GM21786 (cell line): ENCODE measurements around the gene EDIL3.
"Not testable (repeated sequence)": the region's sequence is repeated elsewhere in the genome, so short reads cannot be mapped to it uniquely, and the experiment has no call there.

Experiments
- ATAC-seq: cut with Tn5 transposase; IDR thresholded peaks from one replicate; pipeline ENCODE4 v1.9.1; 2021; ENCODE audit not compliant: unreplicated experiment

The EDIL3 gene

DNA sequence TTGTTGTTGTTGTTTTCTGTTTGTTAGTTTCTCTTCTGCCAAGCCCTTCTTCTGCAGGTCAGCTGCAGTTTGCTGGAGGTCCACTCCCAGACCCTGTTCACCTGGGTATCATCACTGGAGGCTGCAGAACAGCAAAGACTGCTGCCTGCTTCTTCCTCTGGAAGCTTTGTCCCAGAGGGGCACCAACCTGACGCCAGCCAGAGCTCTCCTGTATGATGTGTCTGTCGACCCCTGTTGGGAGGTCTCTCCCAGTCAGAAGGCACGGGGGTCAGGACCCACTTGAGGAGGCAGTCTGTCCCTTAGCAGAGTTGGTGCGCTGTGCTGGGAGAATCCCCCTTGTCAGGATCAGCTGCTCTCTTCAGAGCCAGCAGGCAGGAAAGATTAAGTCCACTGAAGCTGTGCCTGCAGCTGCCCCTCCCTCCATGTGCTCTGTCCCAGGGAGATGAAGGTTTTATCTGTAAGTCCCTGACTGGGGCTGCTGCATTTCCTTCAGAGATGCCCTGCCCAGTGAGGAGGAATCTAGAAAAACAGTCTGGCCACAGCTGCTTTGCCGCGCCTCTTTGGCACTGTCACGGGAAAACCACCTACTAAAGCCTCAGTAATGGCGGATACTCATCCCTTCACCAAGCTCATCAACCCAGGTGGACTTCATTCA lies 299.2 kb downstream of the EDIL3 start:
- no peak for ATAC-seq

DNA sequence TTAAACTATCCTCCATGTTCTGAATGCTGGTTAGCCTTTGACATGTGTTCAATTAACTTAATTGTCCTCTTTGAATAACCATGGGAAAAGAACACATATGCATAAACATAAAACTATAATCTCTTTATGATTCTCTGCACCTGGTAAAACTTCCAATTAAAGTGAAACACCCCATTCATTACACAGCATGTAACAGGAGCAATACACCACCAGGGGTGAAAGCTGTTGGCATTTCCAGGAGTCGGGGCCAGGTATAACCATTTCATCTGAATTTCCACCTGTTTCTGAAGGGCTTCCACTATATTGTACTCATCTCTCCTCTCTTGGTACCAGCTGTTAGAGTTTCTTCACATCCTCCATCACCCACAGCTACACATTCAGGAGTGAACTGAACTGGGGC lies 303.8 kb downstream of the EDIL3 start:
- ATAC-seq, result no peak

- no peak for ATAC-seq
These were observed 312.3 kb downstream of the EDIL3 start for GRCh38 chr5:84072339-84072738.

GRCh38 chr5:84069608-84070179 lies 315.0 kb downstream of the EDIL3 start:
- no peak for ATAC-seq

- no peak for ATAC-seq
These were observed 321.6 kb downstream of the EDIL3 start for GRCh38 chr5:84063041-84063440.

DNA sequence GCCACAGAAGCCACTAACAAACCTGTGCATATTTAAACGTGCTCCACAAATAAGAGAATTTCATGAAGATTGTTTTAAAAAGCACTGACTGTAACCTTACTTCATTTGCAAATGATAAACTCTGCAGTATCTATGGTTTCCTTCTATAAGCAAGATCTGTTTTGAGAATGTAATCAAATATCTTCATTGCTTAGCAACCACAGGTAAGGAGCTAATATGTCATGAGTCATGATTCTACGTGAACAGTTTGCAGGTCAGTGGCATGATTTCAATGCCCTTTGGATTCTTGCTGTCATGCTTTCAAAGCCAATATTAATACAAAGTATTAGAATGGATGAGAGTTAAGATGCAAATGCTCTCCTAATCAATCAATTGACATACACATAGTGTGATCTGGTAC lies 325.0 kb downstream of the EDIL3 start:
- no peak for ATAC-seq

- no peak for ATAC-seq
These were observed 326.1 kb downstream of the EDIL3 start for GRCh38 chr5:84058561-84058960.

GRCh38 chr5:84057211-84057610 lies 327.5 kb downstream of the EDIL3 start:
- no peak for ATAC-seq

DNA sequence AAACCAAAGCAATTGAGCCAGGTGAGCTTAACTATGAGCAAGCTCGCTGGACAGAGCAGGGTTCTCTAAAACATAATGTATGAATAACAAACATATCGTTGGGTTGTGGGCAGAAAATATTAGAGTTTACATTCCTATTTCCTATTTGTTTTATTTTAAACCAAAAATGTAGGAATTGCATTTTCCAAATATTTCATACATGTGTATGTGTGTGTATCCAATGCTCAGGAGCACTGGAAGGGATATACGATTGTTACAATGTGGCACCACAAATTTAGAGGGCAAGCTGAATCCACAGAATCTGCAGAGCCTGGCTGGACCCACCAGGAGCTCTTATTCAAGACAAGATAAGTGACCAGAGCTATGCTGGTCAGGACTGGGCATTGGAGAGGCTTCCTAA lies 338.7 kb downstream of the EDIL3 start:
- ATAC-seq, result no peak

DNA sequence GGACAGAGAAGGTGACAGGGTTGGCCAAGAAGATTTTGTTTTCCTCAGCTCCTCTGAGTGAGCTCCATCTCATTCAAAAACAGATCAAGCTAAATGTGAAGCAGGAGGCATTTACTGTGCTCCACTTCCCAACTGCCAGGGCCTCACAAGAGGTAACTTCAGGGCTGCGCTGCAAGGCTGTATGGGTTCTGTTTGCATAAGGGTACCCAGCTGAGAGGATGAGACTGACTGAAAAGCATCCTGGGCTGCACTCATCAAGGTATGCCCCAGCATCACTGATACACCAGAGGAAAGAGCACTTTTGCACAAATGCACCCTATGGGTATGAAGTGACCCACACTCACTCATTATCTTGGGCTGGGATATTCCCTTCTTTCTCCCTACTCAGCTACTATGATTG lies 347.8 kb downstream of the EDIL3 start:
- ATAC-seq, result no peak

- ATAC-seq, result no peak
These were observed 352.4 kb downstream of the EDIL3 start for GRCh38 chr5:84032324-84032723.

GRCh38 chr5:84028093-84028492 lies 356.6 kb downstream of the EDIL3 start:
- ATAC-seq, result no peak

GRCh38 chr5:84018521-84018920 lies 366.2 kb downstream of the EDIL3 start:
- not testable (repeated sequence) for ATAC-seq

GRCh38 chr5:84017523-84018172 lies 367.0 kb downstream of the EDIL3 start:
- ATAC-seq, result no peak

DNA sequence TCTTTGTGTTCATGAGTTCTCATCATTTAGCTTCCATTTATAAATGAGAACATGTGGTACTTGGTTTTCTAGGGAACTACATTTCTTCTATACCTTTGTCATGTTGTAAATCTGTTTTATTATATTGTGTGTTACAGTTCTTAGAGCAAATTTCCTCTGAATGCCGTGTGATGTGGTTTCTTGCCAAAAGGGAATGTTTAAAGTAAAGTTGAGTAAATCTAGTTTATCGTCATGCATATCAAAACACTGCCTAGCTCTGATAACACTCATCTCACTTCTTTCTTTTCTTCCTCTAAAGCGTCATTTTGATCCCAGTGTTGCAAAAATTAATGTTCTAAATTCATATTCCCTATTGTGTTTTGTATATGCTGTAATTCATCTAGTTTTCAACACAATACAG lies 368.6 kb downstream of the EDIL3 start:
- no peak for ATAC-seq

- ATAC-seq, result no peak
These were observed 369.7 kb downstream of the EDIL3 start for GRCh38 chr5:84014966-84015365.

DNA sequence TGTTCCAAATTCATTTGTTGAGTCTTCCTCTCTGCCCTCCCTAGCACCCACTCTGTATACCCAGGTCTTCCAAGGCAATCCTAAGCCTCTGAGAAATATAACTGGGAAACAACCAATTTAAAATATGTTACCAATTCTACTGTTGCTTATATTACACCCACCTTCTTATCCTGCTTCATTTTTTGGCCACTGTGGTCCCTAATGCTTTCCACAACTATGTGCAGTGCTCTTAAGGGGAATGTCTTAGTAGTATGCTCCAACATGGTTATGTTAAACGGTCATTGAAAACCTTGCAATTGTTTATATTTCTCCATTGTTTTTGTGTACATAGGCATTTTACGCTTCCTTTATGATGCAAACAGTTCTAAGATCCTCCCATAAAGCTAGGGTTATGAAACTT lies 390.9 kb downstream of the EDIL3 start:
- ATAC-seq, result no peak

GRCh38 chr5:83991566-83992224 lies 393.0 kb downstream of the EDIL3 start:
- no peak for ATAC-seq

- ATAC-seq, result no peak
These were observed 396.4 kb downstream of the EDIL3 start for GRCh38 chr5:83988293-83988685.

- ATAC-seq, result no peak
These were observed 397.0 kb downstream of the EDIL3 start for GRCh38 chr5:83987513-83988292.

GRCh38 chr5:83983852-83984251 lies 400.8 kb downstream of the EDIL3 start:
- ATAC-seq, result no peak
